HG02588 (cell line): Measurements from ENCODE around the gene OR51V1.
"Not testable (repeated sequence)": the region's sequence is repeated elsewhere in the genome, so short reads cannot be mapped to it uniquely, and the experiment has no call there.

Experiments used
- ATAC-seq: cut with Tn5 transposase; IDR thresholded peaks from one replicate; pipeline ENCODE4 v1.9.1; 2021; ENCODE audit warnings: mild to moderate bottlenecking, moderate library complexity; ENCODE audit not compliant: unreplicated experiment

Gene OR51V1

GRCh38 chr11:5200582-5200981 lies at the start of gene OR51V1:
Gene OR51V1 (minus strand): TSS chr11:5200682. CDS start chr11:5200682, 0 bp downstream.
- ATAC-seq = no peak

- ATAC-seq = not testable (repeated sequence)
These were observed 49.4 kb upstream of the OR51V1 start, which contains the start of gene HBG1 for GRCh38 chr11:5249807-5250396. Gene HBG1 (minus strand): TSS chr11:5249857. CDS start chr11:5249804, 53 bp downstream.

GRCh38 chr11:5248498-5248897 lies 48.0 kb upstream of the OR51V1 start:
- ATAC-seq = not testable (repeated sequence)

- ATAC-seq = no peak
These were observed 47.1 kb upstream of the OR51V1 start for GRCh38 chr11:5247472-5248192.

- ATAC-seq = no peak
These were observed 46.4 kb upstream of the OR51V1 start for GRCh38 chr11:5246772-5247471.

- no peak for ATAC-seq
These were observed 44.7 kb upstream of the OR51V1 start for GRCh38 chr11:5245155-5245554.

GRCh38 chr11:5243816-5244180 lies 43.3 kb upstream of the OR51V1 start:
- ATAC-seq = no peak

- ATAC-seq = peak; percentile 78
These were observed 42.7 kb upstream of the OR51V1 start for GRCh38 chr11:5242933-5243815.

- ATAC-seq = no peak
These were observed 41.7 kb upstream of the OR51V1 start for GRCh38 chr11:5242208-5242607.

- ATAC-seq = no peak
These were observed 41.0 kb upstream of the OR51V1 start for GRCh38 chr11:5241458-5241857.

- no peak for ATAC-seq
These were observed 40.0 kb upstream of the OR51V1 start for GRCh38 chr11:5240458-5240857.

- no peak for ATAC-seq
These were observed 39.6 kb upstream of the OR51V1 start for GRCh38 chr11:5240056-5240455.

- no peak for ATAC-seq
These were observed 38.6 kb upstream of the OR51V1 start for GRCh38 chr11:5239046-5239445.

GRCh38 chr11:5238486-5238885 lies 38.0 kb upstream of the OR51V1 start:
- ATAC-seq = no peak

- ATAC-seq = no peak
These were observed 36.9 kb upstream of the OR51V1 start for GRCh38 chr11:5237420-5237819.

GRCh38 chr11:5235364-5236095 lies 35.0 kb upstream of the OR51V1 start:
- ATAC-seq = no peak

- peak; percentile 60 for ATAC-seq
These were observed 33.9 kb upstream of the OR51V1 start, which contains the start of gene HBD for GRCh38 chr11:5234381-5234834. Gene HBD (minus strand): TSS chr11:5234483. CDS start chr11:5234433, 50 bp downstream.

GRCh38 chr11:5233307-5233706 lies 32.8 kb upstream of the OR51V1 start:
- ATAC-seq = no peak

GRCh38 chr11:5232821-5233220 lies 32.3 kb upstream of the OR51V1 start:
- ATAC-seq = no peak

- ATAC-seq = no peak
These were observed 31.7 kb upstream of the OR51V1 start for GRCh38 chr11:5232176-5232575.
